T-helper 1 cell (primary cell): ENCODE data around the gene TMEM266.
A peak's percentile ranks its signal among the peaks of the same experiment; 100 is the strongest.

ENCODE experiments used
- DNase-seq, 5 donors: peaks; one replicate each; pipeline ENCODE4 v3.0.0-alpha.2; 2012 to 2020

TMEM266 gene

GRCh38 chr15:76163457-76164295 lies 103.9 kb downstream of the TMEM266 start:
- no peak for DNase-seq

- DNase-seq, result no peak
Measured at GRCh38 chr15:76164602-76165001, 104.8 kb downstream of the TMEM266 start.

- DNase-seq, result no peak
Measured at GRCh38 chr15:76165951-76166350, 106.2 kb downstream of the TMEM266 start.

DNA sequence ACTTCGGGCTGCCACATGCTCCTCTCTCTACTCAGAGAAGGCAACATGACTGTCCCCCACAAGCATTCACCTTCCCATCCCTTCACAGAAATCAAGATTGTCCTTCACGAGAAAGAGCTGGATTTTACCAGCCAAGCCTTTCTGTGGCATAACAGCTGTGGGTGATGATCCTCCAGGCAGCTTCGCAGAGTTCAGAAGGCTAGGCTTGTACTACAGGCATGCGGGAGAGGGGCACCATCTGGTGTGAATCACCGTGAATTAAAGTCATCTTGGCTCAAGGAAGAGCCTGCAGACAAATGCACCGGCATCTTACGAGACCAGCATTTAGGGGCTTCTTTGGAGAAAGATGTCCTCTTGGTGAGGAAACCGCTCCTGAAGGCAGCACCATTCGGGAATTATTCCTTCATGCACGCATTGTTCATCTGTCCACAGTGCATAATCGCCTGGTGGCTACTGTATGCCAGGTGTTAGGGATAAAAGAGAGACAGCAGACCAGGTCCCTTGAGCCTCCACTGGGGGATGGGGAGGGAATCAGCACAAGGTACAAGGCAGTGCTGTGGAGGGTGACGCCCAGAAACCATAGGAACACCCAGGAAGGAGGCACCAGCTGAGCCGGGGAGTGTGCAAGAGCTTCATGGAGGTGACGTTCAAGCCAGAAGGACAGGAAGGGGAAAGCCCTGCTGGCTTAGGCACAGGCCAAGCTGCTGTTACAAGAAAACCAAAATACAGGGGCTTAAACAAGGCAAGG lies 108.6 kb downstream of the TMEM266 start:
- no peak for DNase-seq

DNA sequence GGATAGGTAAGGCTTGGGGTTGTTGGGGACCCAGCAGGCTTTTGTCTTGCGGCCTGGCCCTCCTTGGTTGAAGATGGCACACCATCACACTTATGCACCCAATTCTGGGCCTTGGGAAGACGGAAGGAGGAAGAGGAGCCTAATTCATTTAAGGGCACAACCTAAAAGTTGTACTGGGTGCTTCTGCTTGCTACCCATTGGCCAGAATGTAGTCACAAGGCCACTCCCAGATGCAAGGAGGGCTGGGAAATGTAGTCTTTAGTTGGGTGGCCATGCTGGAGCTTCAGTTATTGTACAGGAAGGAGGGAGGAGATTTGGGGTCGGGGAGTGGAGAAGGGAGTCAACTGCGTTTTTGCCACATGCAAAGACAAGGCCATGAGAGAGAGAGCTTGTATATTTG lies 109.2 kb downstream of the TMEM266 start:
- no peak for DNase-seq

DNA sequence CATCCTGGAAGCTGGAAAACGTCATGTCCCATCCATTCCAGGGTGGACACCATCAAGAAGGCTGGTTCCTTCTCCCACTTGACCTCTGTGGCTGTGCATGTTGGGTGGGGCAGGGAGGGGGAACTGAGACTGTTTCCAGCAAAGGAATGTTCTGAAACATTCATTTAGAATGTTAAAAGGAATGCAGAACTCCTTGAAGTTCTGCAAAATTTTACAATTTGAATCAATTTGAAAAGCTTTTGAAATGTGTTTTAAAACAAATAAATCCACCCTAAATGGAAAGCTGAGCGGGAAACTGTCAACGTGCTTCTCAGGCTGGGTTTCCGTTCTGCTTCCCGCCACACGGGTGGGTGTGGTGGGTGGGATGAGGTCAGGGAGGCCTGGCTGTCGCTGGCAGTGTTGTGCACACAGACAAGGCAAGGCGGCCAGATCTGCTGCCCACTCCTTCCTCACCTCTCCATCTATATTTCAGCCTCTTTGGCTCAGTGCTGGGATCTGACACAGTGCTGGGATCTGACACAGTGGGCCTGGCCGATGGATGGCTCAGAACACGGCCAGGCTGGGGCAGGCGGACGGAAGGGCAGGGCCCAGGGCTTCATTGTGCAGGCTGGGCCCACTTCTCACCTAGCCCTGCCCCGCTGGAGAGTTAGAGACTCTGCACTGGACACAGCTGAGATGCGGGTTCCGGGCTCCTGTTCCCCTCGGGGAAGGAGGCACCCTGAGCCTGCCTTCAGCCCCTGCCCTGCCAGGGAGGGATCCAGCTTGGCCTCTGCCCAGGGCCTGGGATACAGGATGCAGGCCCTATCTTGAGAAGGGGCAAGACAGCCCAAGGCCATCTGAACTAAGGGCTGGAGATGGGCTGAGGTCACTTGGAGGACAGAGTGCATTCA lies 110.4 kb downstream of the TMEM266 start:
- DNase-seq, result no peak

DNA sequence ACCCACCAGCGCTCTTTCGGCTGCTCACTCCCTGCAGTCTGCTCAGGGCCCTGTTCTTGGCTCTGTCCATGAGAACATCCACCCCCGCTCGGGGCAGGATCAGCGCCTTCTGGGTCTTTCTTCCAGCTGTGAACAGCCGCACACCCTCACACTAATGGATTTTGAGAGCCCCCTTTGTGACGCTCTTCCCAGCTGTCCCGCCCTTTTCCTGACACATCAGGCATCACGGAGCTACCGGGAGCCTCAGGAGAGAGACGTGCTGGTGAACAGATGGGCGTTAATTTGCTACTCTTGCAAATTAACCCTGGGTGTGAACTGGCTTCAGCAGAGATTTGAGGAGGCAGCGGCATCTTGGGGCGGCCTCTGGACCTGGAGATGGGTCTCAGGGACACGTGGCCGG lies 113.0 kb downstream of the TMEM266 start:
- no peak for DNase-seq

- DNase-seq, result no peak
Measured at GRCh38 chr15:76173317-76173834, 113.6 kb downstream of the TMEM266 start.

- no peak for DNase-seq
Measured at GRCh38 chr15:76174654-76175053, 114.9 kb downstream of the TMEM266 start.

- DNase-seq, result no peak
Measured at GRCh38 chr15:76175442-76175841, 115.7 kb downstream of the TMEM266 start.

- DNase-seq, result no peak
Measured at GRCh38 chr15:76176059-76176458, 116.3 kb downstream of the TMEM266 start.

DNA sequence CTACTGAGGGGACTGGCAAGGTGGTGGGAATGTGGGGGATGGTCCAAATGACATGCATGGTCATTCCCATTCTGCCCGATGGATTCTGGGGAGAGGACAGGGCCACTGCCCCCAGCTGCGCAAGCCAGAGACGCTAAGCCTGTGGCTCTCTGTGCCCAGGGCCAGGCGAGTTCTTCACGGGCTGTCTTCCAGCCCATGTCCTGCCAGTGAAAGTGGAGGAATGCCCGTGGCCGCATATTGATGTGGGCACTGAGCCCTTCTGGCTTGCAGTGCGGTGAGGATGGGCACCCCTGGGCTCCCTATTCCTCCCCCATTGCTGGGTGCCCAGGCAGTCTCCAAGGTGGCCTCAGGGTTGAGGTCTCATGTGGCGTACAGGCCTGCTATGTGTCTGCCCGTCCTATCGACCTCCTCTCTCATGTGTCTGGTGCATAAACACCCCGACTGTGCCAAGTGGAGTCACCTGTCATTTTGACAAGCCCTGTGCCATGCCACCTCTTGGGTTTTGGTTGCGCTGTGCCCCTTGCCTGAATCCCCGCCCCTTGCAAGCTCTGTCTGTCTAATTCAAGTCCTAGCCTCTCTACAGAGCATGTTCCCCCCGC lies 116.8 kb downstream of the TMEM266 start:
- DNase-seq, result no peak

DNA sequence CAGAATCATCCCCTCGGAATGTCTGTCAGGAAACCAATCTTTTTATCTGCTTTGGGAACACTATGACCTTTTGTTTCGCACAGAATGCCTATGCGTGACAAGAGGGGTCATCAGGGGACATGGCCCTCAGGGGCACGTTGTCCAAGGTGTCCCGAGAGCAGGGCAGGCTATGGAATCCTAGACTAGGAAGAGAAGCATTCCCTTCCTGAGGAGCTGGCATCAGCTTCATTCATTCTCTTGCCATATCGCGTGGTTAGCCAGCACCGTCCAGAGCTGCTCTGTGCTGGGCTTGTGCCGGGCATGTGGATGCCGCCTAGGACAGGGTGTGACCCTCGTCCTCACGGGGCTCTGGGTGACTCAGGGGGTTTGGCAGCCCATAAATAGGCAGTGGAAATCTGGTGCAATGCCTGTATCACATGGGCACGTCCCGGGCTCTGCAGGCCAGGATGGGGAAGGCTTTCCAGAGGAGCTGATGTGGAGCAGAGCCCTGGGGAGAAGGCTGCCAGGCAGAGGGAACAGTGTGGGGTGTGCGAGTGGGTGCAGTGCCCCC lies 117.8 kb downstream of the TMEM266 start:
- DNase-seq, result no peak

- no peak for DNase-seq
Measured at GRCh38 chr15:76178296-76179000, 118.7 kb downstream of the TMEM266 start.

DNA sequence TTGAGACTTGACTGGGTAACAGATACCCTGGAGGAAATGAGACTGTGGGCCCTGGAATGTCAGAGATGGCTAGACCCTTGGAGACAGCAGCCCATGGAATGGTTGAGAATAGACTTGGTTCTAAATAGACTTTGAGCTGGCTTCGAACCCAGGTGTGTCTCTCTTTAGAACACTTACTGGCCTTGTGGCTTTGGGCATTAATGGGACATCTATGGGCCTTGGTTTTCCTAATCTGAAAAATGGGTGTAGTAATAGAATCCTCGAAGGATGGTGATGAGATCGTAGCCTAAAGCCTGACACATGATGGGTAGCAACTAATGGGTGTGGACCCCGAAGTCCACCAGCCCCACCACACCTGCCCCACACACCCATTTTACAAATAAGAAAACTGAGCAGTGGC lies 119.2 kb downstream of the TMEM266 start:
- DNase-seq, result no peak

- DNase-seq, result no peak
Measured at GRCh38 chr15:76180321-76180720, 120.5 kb downstream of the TMEM266 start.

DNA sequence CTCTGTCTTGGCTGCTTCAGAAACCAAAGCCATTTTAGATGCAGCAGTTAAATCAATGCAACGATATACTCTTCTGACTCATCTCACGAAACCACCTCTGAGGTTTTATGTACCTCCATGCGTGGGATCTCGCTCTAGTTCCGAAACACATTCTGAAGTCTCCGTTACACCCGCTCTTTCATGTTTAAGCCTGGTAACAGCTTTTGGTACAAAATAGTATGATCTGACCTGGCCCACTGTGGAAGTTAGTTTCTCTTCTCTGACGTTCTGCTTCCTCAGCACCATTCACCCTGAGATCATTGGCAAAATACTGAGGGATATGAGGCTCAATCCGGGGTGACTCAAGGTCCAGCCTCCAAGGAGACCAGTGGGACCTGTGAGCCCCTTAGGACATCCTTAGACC lies 121.9 kb downstream of the TMEM266 start:
- peak in 1 of 5 donors; percentile 91 for DNase-seq

GRCh38 chr15:76183930-76184649 lies 124.3 kb downstream of the TMEM266 start:
- no peak for DNase-seq

- no peak for DNase-seq
Measured at GRCh38 chr15:76184650-76185035, 124.9 kb downstream of the TMEM266 start.

DNA sequence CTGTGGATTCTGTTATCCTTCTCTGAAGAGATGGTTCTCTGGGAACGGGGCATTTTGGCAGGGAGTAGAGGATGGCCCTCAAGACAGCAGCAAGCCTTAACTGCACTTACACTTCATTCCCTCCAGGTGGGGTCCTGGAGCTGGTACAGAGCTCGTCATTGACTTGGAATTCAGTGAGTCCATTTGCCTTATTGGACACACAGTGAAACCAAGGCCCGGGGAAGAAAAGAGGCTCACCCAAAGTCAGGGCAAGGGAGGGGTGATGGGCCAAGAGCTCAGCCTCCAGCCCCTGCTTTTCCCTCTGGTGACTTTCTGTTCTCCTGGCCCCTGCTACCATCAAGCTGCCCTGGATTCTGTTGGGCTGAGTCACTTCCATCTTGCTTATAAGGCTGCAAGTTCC lies 125.9 kb downstream of the TMEM266 start:
- DNase-seq, result peak in 1 of 5 donors; percentile 36

GRCh38 chr15:76187163-76187562 lies 127.4 kb downstream of the TMEM266 start:
- no peak for DNase-seq
